ENCODE results near the gene CSTB.

DNA sequence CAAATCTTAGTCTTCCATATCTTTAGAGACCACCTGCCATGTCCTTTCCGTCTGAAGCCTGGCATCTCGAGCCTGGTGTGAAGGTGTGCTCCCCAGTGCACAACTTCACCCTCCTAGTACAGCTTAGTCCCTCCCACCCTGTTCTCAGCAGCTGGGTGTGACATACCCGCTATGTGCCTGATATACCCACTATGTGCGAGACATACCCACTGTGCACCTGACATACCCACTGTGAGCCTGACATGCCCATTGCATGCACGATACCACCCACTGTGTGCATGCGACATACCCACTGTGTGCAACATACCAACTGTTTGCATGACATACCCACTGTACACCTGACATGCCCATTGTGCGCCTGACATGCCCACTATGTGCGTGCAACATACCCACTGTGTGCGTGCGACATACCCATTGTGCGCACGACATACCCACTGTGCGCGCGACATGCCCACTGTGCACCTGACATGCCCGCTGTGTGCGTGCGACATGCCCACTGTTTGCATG, 10.2 kb upstream of the CSTB start:
- TF ChIP-seq CTCF (IDR thresholded peaks at IDR 0.05) = no peak
- TF ChIP-seq EZH2 (IDR thresholded peaks at IDR 0.05) = no peak
- no peak for TF ChIP-seq EZH2phosphoT487 (IDR thresholded peaks at IDR 0.05)
